ENCODE measurements around the gene SCARF2.

SCARF2 gene

GRCh38 chr22:20427104-20427944 lies 10.3 kb downstream of the SCARF2 start:
- TF ChIP-seq FOXP2 (optimal IDR thresholded peaks at IDR 0.05; ENCODE audit: borderline replicate concordance, extremely low read depth, extremely low read length, insufficient read depth), result no peak
- TF ChIP-seq SIN3A (IDR thresholded peaks at IDR 0.05; ENCODE audit: borderline replicate concordance, insufficient read depth, low read length), result no peak
- TF ChIP-seq POLR2AphosphoS5 (IDR thresholded peaks at IDR 0.05; ENCODE audit: low read depth, low read length), result no peak
- TF ChIP-seq TAF1 (IDR thresholded peaks at IDR 0.05; ENCODE audit: borderline replicate concordance, insufficient read depth, low read length), result no peak
- TF ChIP-seq REST (IDR thresholded peaks at IDR 0.05; ENCODE audit: insufficient read depth in 1 of 2, low read depth in 2 of 2, low read length in 2 of 2), result no peak

- TF ChIP-seq POLR2AphosphoS5 (IDR thresholded peaks at IDR 0.05; ENCODE audit: low read depth, low read length), result no peak
These were observed 11.4 kb downstream of the SCARF2 start for GRCh38 chr22:20426259-20426615.

GRCh38 chr22:20425566-20426258 lies 11.9 kb downstream of the SCARF2 start:
- no peak for TF ChIP-seq REST (IDR thresholded peaks at IDR 0.05; ENCODE audit: insufficient read depth in 1 of 2, low read depth in 2 of 2, low read length in 2 of 2)
- TF ChIP-seq SIN3A (IDR thresholded peaks at IDR 0.05; ENCODE audit: borderline replicate concordance, insufficient read depth, low read length), result no peak
- no peak for TF ChIP-seq FOXP2 (optimal IDR thresholded peaks at IDR 0.05; ENCODE audit: borderline replicate concordance, extremely low read depth, extremely low read length, insufficient read depth)
- TF ChIP-seq TAF1 (IDR thresholded peaks at IDR 0.05; ENCODE audit: borderline replicate concordance, insufficient read depth, low read length), result no peak
- TF ChIP-seq POLR2AphosphoS5 (IDR thresholded peaks at IDR 0.05; ENCODE audit: low read depth, low read length), result no peak

GRCh38 chr22:20424932-20425565 lies 12.6 kb downstream of the SCARF2 start:
- TF ChIP-seq TAF1 (IDR thresholded peaks at IDR 0.05; ENCODE audit: borderline replicate concordance, insufficient read depth, low read length), result no peak
- TF ChIP-seq REST (IDR thresholded peaks at IDR 0.05; ENCODE audit: insufficient read depth in 1 of 2, low read depth in 2 of 2, low read length in 2 of 2), result no peak
- no peak for TF ChIP-seq FOXP2 (optimal IDR thresholded peaks at IDR 0.05; ENCODE audit: borderline replicate concordance, extremely low read depth, extremely low read length, insufficient read depth)
- TF ChIP-seq SIN3A (IDR thresholded peaks at IDR 0.05; ENCODE audit: borderline replicate concordance, insufficient read depth, low read length), result no peak

- TF ChIP-seq TAF1 (IDR thresholded peaks at IDR 0.05; ENCODE audit: borderline replicate concordance, insufficient read depth, low read length), result no peak
- no peak for TF ChIP-seq REST (IDR thresholded peaks at IDR 0.05; ENCODE audit: insufficient read depth in 1 of 2, low read depth in 2 of 2, low read length in 2 of 2)
- TF ChIP-seq SIN3A (IDR thresholded peaks at IDR 0.05; ENCODE audit: borderline replicate concordance, insufficient read depth, low read length), result no peak
- TF ChIP-seq FOXP2 (optimal IDR thresholded peaks at IDR 0.05; ENCODE audit: borderline replicate concordance, extremely low read depth, extremely low read length, insufficient read depth), result no peak
- no peak for TF ChIP-seq POLR2AphosphoS5 (IDR thresholded peaks at IDR 0.05; ENCODE audit: low read depth, low read length)
These were observed 13.1 kb downstream of the SCARF2 start for GRCh38 chr22:20424568-20424931.
